Stromal cell of bone marrow (primary cell): ENCODE data around the gene ENAH.
"Not testable (repeated sequence)": the region's sequence is repeated elsewhere in the genome, so short reads cannot be mapped to it uniquely, and the experiment has no call there.

Experiments
- DNase-seq: peaks from one replicate; pipeline ENCODE4 v3.0.0-alpha.2; 2012; ENCODE audit warnings: low read depth

Gene ENAH

GRCh38 chr1:225493591-225494246 lies 159.2 kb downstream of the ENAH start:
- no peak for DNase-seq

GRCh38 chr1:225488676-225489075 lies 164.2 kb downstream of the ENAH start:
- DNase-seq = no peak

GRCh38 chr1:225486856-225487255 lies 166.1 kb downstream of the ENAH start:
- no peak for DNase-seq

- DNase-seq = no peak
Measured at GRCh38 chr1:225485991-225486530, 166.9 kb downstream of the ENAH start.

- DNase-seq = no peak
Measured at GRCh38 chr1:225485226-225485625, 167.7 kb downstream of the ENAH start.

- DNase-seq = no peak
Measured at GRCh38 chr1:225484657-225485214, 168.2 kb downstream of the ENAH start.

- no peak for DNase-seq
Measured at GRCh38 chr1:225483818-225484656, 168.9 kb downstream of the ENAH start.

GRCh38 chr1:225482421-225482950 lies 170.4 kb downstream of the ENAH start:
- DNase-seq = no peak

GRCh38 chr1:225481738-225482137 lies 171.2 kb downstream of the ENAH start:
- DNase-seq = no peak

GRCh38 chr1:225480825-225481434 lies 172.0 kb downstream of the ENAH start:
- no peak for DNase-seq

- no peak for DNase-seq
Measured at GRCh38 chr1:225479996-225480720, 172.8 kb downstream of the ENAH start.

GRCh38 chr1:225479341-225479740 lies 173.6 kb downstream of the ENAH start:
- DNase-seq = no peak

- DNase-seq = no peak
Measured at GRCh38 chr1:225477296-225477911, 175.5 kb downstream of the ENAH start.

GRCh38 chr1:225476538-225476988 lies 176.4 kb downstream of the ENAH start:
- DNase-seq = no peak

- no peak for DNase-seq
Measured at GRCh38 chr1:225476100-225476511, 176.8 kb downstream of the ENAH start.

GRCh38 chr1:225474986-225475820 lies 177.7 kb downstream of the ENAH start:
- DNase-seq = no peak

GRCh38 chr1:225474439-225474985 lies 178.4 kb downstream of the ENAH start:
- no peak for DNase-seq

- DNase-seq = not testable (repeated sequence)
Measured at GRCh38 chr1:225473676-225474438, 179.1 kb downstream of the ENAH start.

GRCh38 chr1:225473266-225473665 lies 179.7 kb downstream of the ENAH start:
- not testable (repeated sequence) for DNase-seq
